ENCODE data around the gene INPPL1. TPM values are rescaled to one million over a fixed set of nuclear protein-coding genes. Genes with fewer than 3 reads are reported as not detected.

The INPPL1 gene
- polyA plus RNA-seq, 1 donor: 84.5 TPM

- Histone ChIP-seq H3K4me3 (ENCODE audit: low read length) (no peak overlapping the region), H3K4me1 (ENCODE audit: control insufficient read depth, insufficient read depth, low read length) (peaks cover 22% of the 10 kb centered on the region), H3K27ac (ENCODE audit: low read length) (no peak overlapping the region), H3K9me3 (ENCODE audit: control insufficient read depth, low read depth, low read length) (no peaks in the 10 kb centered on the region), H3K27me3 (ENCODE audit: control insufficient read depth, insufficient read depth, low read length) (peaks cover 50% of the 10 kb centered on the region), H3K36me3 (ENCODE audit: control insufficient read depth, insufficient read depth, low read length) (peaks cover 44% of the 10 kb centered on the region)
- no peak for DNase-seq
- no CpG with 5 or more reads among the region's 28 CpGs for WGBS (ENCODE audit: insufficient coverage, low lambda C conversion rate)
Measured at GRCh38 chr11:72238492-72239312, 14.1 kb downstream of the INPPL1 start.

GRCh38 chr11:72239313-72239848 is 14.8 kb downstream of the INPPL1 start:
- Histone ChIP-seq H3K4me3 (ENCODE audit: low read length) (peak overlapping the region; percentile 6), H3K9me3 (ENCODE audit: control insufficient read depth, low read depth, low read length) (no peaks in the 10 kb centered on the region), H3K4me1 (ENCODE audit: control insufficient read depth, insufficient read depth, low read length) (peaks cover 25% of the 10 kb centered on the region), H3K36me3 (ENCODE audit: control insufficient read depth, insufficient read depth, low read length) (peaks cover 37% of the 10 kb centered on the region), H3K27me3 (ENCODE audit: control insufficient read depth, insufficient read depth, low read length) (peaks cover 57% of the 10 kb centered on the region), H3K27ac (ENCODE audit: low read length) (no peak overlapping the region)
- 8% methylated on average over 2 of the region's 25 CpGs for WGBS (ENCODE audit: insufficient coverage, low lambda C conversion rate)
- peak in 1 of 2 donors; percentile 53 for DNase-seq

GRCh38 chr11:72239849-72240460 is 15.4 kb downstream of the INPPL1 start:
- WGBS (ENCODE audit: insufficient coverage, low lambda C conversion rate): no CpG with 5 or more reads among the region's 69 CpGs
- H3K9me3 ChIP-seq (ENCODE audit: control insufficient read depth, low read depth, low read length): no peaks in the 10 kb centered on the region
- peaks cover 32% of the 10 kb centered on the region for H3K36me3 ChIP-seq (ENCODE audit: control insufficient read depth, insufficient read depth, low read length)
- no peak overlapping the region for H3K4me3 ChIP-seq (ENCODE audit: low read length)
- no peak overlapping the region for H3K27ac ChIP-seq (ENCODE audit: low read length)
- peaks cover 28% of the 10 kb centered on the region for H3K4me1 ChIP-seq (ENCODE audit: control insufficient read depth, insufficient read depth, low read length)
- DNase-seq: peak in 1 of 2 donors; percentile 61
- peaks cover 63% of the 10 kb centered on the region for H3K27me3 ChIP-seq (ENCODE audit: control insufficient read depth, insufficient read depth, low read length)

- Histone ChIP-seq H3K4me3 (ENCODE audit: low read length) (peak overlapping the region; percentile 6), H3K27ac (ENCODE audit: low read length) (no peak overlapping the region), H3K9me3 (ENCODE audit: control insufficient read depth, low read depth, low read length) (no peaks in the 10 kb centered on the region), H3K4me1 (ENCODE audit: control insufficient read depth, insufficient read depth, low read length) (peaks cover 28% of the 10 kb centered on the region), H3K36me3 (ENCODE audit: control insufficient read depth, insufficient read depth, low read length) (peaks cover 25% of the 10 kb centered on the region), H3K27me3 (ENCODE audit: control insufficient read depth, insufficient read depth, low read length) (peaks cover 70% of the 10 kb centered on the region)
- WGBS (ENCODE audit: insufficient coverage, low lambda C conversion rate): no CpG with 5 or more reads among the region's 44 CpGs
- peak in 1 of 2 donors; percentile 30 for DNase-seq
Measured at GRCh38 chr11:72240461-72241290, 16.1 kb downstream of the INPPL1 start.

GRCh38 chr11:72241291-72241781 is 16.8 kb downstream of the INPPL1 start:
- DNase-seq: no peak
- Histone ChIP-seq H3K27ac (ENCODE audit: low read length) (no peak overlapping the region), H3K4me1 (ENCODE audit: control insufficient read depth, insufficient read depth, low read length) (peaks cover 28% of the 10 kb centered on the region), H3K27me3 (ENCODE audit: control insufficient read depth, insufficient read depth, low read length) (peaks cover 77% of the 10 kb centered on the region), H3K4me3 (ENCODE audit: low read length) (no peak overlapping the region), H3K9me3 (ENCODE audit: control insufficient read depth, low read depth, low read length) (no peaks in the 10 kb centered on the region), H3K36me3 (ENCODE audit: control insufficient read depth, insufficient read depth, low read length) (peaks cover 18% of the 10 kb centered on the region)
- WGBS (ENCODE audit: insufficient coverage, low lambda C conversion rate): no CpG with 5 or more reads among the region's 20 CpGs

GRCh38 chr11:72242141-72242540 is 17.6 kb downstream of the INPPL1 start:
- WGBS (ENCODE audit: insufficient coverage, low lambda C conversion rate): 86% methylated on average over 2 of the region's 2 CpGs
- DNase-seq: no peak
- peaks cover 26% of the 10 kb centered on the region for H3K4me1 ChIP-seq (ENCODE audit: control insufficient read depth, insufficient read depth, low read length)

GRCh38 chr11:72243173-72244059 is 18.8 kb downstream of the INPPL1 start:
- H3K4me3 ChIP-seq (ENCODE audit: low read length): peak overlapping the region; percentile 13
- WGBS (ENCODE audit: insufficient coverage, low lambda C conversion rate): no CpG with 5 or more reads among the region's 58 CpGs

More at GRCh38 chr11:72242141-72242540, 17.6 kb downstream of the INPPL1 start:
- Histone ChIP-seq H3K9me3 (ENCODE audit: control insufficient read depth, low read depth, low read length) (no peaks in the 10 kb centered on the region), H3K27ac (ENCODE audit: low read length) (no peak overlapping the region), H3K36me3 (ENCODE audit: control insufficient read depth, insufficient read depth, low read length) (peaks cover 11% of the 10 kb centered on the region), H3K27me3 (ENCODE audit: control insufficient read depth, insufficient read depth, low read length) (peaks cover 85% of the 10 kb centered on the region), H3K4me3 (ENCODE audit: low read length) (no peak overlapping the region)

GRCh38 chr11:72244060-72244360 is 19.4 kb downstream of the INPPL1 start, which contains the start of gene PHOX2A:
Gene PHOX2A, minus strand, starts transcription at chr11:72244176. Its CDS starts 172 bp downstream, at chr11:72244004.
- no CpG with 5 or more reads among the region's 37 CpGs for WGBS (ENCODE audit: insufficient coverage, low lambda C conversion rate)
- H3K4me1 ChIP-seq (ENCODE audit: control insufficient read depth, insufficient read depth, low read length): peaks cover 21% of the 10 kb centered on the region
- no peaks in the 10 kb centered on the region for H3K36me3 ChIP-seq (ENCODE audit: control insufficient read depth, insufficient read depth, low read length)
- peak within 1 kb of the TSS; percentile 13 for H3K4me3 ChIP-seq (ENCODE audit: low read length)
- no peak for DNase-seq
- no peaks in the 10 kb centered on the region for H3K9me3 ChIP-seq (ENCODE audit: control insufficient read depth, low read depth, low read length)
- no peak within 1 kb of the TSS for H3K27ac ChIP-seq (ENCODE audit: low read length)
- peaks cover 95% of the 10 kb centered on the region for H3K27me3 ChIP-seq (ENCODE audit: control insufficient read depth, insufficient read depth, low read length)

More at GRCh38 chr11:72243173-72244059, 18.8 kb downstream of the INPPL1 start:
- DNase-seq: no peak
- Histone ChIP-seq H3K27ac (ENCODE audit: low read length) (no peak overlapping the region), H3K36me3 (ENCODE audit: control insufficient read depth, insufficient read depth, low read length) (peaks cover 4% of the 10 kb centered on the region), H3K9me3 (ENCODE audit: control insufficient read depth, low read depth, low read length) (no peaks in the 10 kb centered on the region), H3K27me3 (ENCODE audit: control insufficient read depth, insufficient read depth, low read length) (peaks cover 95% of the 10 kb centered on the region), H3K4me1 (ENCODE audit: control insufficient read depth, insufficient read depth, low read length) (peaks cover 21% of the 10 kb centered on the region)
